GM21723 (cell line): ENCODE results near the gene CLCN1.

Source experiments
- ATAC-seq: cut with Tn5 transposase; IDR thresholded peaks from one replicate; pipeline ENCODE4 v1.9.1; 2021; ENCODE audit warnings: mild to moderate bottlenecking, moderate library complexity; ENCODE audit not compliant: unreplicated experiment

CLCN1 gene

GRCh38 chr7:143329471-143330170 is 13.7 kb downstream of the CLCN1 start:
- ATAC-seq, result no peak

GRCh38 chr7:143331179-143331801 is 15.4 kb downstream of the CLCN1 start:
- ATAC-seq, result no peak

DNA sequence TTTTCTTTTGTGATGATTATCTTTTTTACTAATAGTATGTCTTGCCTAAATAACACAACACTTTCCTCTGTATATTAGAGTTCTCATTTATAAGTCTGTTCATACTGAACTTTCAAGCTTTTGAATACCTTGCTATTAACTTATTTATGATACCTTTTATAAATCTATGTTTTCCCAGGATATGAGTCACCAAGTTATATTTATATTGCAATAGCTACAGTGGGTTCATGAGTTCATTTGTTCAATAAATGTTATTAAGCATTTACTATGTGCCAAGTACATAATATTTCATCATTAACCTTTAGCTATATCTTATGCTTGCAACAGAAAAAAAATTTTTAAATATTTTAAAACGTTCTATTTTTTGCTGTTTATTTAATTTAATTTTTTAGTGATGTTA is 18.3 kb downstream of the CLCN1 start:
- ATAC-seq, result no peak

DNA sequence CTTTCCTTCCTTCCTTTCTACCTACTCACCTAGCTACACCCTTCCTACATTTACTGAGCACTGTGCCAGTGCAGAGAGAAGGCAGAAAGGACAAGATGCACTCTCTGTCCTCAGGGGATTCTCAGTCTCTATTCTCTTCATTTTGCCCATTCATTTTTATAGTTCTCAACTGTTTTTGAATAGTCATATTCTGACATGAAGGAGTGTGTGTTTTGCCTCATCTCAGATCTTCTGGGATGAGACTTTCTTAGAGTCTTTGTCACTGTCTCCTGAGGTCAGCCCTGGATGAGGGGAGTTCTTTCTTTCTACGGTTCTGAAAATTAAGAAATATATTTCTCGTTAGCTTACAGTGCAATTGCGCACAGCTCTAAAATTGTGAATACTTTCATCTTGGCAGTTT is 21.3 kb downstream of the CLCN1 start:
- no peak for ATAC-seq

- ATAC-seq, result no peak
Observed at GRCh38 chr7:143341842-143342241, 25.9 kb downstream of the CLCN1 start.

DNA sequence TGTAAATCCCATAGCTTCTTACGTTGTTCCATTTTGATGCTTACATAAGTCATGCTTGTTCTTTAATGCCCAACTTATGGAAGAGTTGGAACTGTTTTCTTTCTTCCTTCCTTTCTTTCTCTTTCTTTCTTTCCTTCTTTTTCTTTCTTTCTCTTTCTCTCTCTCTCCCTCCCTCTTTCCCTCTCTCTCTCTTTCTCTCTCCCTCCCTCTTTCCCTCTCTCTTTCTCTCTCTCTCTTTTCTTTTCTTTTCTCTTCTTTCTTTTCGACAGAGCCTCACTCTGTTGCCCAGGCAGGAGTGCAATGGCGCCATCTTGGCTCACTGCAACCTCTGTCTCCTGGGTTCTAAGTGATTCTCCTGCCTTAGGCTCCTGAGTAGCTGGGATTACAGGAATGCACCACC is 27.7 kb downstream of the CLCN1 start:
- ATAC-seq, result no peak

- ATAC-seq, result peak; percentile 89
Observed at GRCh38 chr7:143345428-143345900, 29.6 kb downstream of the CLCN1 start.

GRCh38 chr7:143346018-143346417 is 30.1 kb downstream of the CLCN1 start:
- no peak for ATAC-seq

GRCh38 chr7:143347950-143348349 is 32.0 kb downstream of the CLCN1 start:
- no peak for ATAC-seq

DNA sequence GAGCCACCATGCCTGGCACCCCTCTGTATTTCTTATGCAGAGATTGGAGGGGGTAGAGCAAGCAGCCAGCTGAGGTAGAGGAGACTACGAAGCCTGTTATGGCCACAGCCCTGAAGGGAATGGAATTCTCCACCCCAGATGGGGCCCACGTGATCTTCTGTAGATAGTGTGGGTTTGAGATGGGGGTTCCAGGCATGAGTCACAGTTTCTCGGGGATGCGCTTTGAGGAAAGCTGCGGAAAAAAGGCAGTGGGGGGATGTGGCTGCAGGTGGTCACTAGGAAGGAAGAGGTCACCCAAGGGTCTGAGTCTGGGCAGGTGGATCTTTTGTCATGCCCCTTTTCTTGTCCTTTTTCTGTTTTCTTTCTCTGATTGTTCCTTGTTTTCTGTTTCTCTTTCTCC is 35.1 kb downstream of the CLCN1 start:
- ATAC-seq, result no peak

- ATAC-seq, result no peak
Observed at GRCh38 chr7:143351574-143351973, 35.7 kb downstream of the CLCN1 start.

DNA sequence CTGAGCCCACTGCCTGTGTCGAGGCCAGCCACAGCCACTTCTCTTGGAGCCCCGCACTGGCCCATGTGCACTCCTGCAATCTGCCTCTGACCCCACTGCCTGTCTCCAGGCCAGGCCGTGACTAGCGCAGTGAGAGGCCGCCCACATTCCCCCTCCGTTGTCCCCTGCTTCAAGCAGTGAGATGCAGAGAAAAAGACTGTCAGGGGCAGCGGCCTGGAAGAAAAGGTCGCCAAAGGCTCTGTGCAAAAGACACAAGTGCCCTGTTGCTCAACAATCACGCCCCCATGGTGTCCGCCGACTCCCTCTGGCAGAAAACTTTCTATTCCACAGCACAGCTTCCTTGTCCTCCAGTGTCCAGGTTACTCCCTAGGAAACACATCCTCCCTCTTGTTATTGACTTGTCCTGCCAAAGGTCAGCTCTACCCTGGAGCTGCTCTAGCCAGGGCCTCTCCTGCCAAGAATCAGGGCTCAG is 36.7 kb downstream of the CLCN1 start:
- no peak for ATAC-seq

DNA sequence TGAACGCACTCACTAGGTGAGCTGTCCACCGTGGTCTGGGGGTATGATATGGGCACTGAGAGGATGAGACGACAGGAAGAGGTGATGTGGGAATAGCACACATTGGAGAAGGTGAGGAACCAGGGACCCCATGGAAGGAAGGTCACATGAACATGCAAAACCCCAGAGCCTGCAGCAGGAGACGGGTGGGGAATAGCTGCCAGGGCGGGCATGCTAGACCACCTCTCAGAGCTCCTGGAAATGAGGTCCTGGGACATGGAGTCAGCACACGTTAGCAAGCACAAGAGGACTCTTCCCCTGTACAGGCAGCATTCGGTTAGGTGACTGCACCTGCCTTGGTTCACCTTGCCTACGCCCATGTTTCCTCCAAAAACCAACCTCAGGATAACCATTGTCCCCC is 38.5 kb downstream of the CLCN1 start:
- ATAC-seq, result no peak

DNA sequence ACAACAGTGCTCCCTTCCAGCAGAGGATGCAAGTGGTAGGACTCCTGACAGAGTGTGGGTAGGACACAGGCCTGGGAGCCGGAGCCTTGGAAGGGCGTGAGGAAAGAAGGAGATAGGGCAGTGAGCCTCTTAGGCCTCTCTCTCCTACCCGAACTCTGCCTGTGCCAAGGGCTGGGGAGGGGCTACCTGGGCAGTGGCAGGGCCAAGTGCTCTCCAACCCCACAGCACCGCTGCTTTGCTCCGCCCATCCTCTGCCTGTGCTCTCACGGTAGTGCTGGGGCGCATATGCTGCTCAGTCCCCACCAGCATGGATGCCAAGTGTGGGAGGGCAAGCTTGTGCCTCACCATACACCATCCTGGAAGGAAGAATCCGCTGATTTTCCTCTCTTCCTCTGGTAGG is 39.1 kb downstream of the CLCN1 start:
- ATAC-seq, result no peak

GRCh38 chr7:143355450-143356385 is 39.8 kb downstream of the CLCN1 start:
- no peak for ATAC-seq

DNA sequence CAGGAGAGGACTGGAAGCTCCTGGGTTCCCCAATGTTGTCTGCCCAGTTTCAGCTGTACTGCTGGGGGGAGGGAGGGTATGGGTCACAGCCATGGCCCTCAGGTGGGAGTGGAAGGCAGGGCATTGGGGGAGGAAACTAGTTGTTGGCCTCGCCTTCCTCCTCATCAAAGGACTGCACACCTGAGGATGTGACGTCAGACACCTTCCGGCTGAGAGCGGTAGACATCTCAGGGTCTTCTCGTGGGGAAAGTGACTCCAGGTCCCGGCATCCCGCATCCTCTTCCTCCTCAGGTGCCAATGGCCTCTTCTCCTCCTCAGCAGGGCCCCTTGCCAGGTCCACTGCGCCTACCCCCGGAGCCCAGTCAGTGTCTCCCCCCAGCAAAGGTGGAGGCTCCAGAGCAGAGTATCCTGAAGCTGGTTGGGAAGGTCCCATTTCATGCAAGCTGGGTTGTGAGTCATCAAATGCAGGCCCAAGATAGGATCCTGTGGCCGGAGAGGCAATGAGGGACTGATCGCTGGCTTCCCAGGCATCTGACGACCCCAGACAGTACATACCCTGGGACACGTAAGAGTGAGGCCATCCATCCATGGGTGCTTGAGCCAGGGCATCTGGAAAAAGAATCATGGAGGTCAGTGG is 40.6 kb downstream of the CLCN1 start:
- no peak for ATAC-seq

DNA sequence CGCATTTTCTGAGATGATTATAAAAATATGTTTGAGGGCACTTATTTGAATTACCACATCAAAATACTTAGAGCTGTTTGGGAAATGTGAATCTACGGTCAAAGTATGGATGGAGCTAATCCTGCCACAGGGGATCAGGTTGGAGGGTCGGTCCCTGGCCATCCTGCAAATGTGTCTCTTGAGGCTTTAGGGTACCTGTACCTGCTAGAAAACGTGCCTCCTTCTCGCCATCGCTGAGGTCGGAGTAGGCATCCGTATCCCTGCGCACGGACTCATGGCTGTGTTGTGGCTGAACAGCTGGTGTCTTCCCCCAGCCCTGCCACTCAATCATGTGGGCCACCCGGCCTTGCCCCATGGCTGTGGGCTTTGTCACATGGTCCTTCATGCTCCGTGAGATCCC is 42.7 kb downstream of the CLCN1 start:
- no peak for ATAC-seq

DNA sequence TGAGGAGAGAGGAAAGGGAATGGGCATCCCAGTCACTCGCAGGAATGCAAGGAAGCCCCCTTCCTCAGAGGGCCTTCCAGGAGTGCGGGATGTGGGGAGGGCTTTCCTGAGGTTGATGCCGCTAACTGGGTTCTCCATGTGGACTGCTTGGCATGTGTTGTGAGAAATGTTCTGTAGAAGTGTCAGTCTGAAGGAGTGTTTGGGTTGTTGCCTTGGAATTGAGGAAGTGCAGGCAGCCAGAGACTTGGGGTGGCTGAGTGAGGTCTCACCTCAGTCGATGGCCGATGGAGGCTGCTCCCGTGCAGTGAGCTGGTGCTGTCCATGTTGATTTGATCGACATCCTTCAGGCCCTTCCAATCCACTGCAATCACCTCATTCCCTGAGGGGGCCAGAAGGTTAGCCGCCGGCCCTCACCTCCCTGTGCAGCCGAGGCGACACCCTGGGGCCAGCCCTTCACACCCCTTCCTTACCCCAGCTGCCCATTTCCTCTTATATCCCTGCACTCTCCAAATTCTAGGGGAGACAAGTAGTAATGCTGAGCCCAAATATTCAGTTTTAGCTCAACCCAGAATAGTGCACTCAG is 44.0 kb downstream of the CLCN1 start:
- no peak for ATAC-seq

GRCh38 chr7:143360788-143361551 is 45.1 kb downstream of the CLCN1 start:
- no peak for ATAC-seq

GRCh38 chr7:143361552-143362130 is 45.7 kb downstream of the CLCN1 start:
- ATAC-seq, result no peak
